ENCODE data around the gene C20orf96.
"Not testable (repeated sequence)": the region's sequence is repeated elsewhere in the genome, so short reads cannot be mapped to it uniquely, and the experiment has no call there.

C20orf96 gene, protein sequence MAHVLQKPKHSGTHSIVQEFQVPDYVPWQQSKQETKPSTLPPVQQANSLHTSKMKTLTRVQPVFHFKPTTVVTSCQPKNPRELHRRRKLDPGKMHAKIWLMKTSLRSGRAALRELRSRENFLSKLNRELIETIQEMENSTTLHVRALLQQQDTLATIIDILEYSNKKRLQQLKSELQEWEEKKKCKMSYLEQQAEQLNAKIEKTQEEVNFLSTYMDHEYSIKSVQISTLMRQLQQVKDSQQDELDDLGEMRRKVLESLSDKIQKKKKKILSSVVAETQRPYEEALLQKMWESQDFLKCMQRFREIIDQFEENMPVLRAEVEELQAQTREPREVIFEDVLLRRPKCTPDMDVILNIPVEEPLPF

DNA sequence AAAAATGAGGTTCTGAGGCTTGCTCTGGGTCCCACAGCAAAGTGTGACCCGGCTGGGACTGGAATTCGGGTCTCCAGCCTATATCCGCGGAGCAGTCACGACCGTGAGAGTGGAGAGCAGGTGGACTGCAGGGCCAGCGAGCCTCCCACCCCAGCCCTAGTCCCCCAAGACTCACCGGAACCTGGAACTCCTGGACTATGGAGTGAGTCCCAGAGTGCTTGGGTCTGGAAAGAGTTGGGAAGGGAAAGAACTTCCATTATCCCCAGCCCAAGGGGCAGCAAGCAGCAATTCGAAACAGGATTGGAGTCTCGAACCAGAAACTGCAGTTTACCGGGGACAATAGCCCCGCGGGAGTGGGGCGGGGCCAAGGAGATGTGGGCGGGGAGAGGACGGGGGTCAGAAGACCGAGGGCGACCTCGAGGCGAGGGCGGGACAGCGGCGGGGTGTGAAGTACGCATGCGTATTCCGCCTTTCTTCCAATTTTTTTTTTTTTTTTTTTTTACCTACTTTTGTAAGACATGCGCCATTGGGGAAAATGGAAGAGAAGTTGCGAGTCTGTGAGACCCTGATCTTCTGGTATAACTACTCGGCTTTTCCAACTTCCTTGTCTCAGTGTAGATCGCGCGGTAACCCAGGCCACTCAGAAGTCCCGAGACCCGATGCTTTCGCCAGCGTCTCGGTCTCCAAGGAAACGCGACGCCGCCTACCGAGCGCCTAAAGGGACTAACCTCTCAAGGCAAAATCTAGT, at the start of gene C20orf96:
C20orf96 (minus strand) TSS at position 667 of the 748 bp plus-strand sequence; CDS start at position 527, 140 bp downstream.
- peak; percentile 95 for DNase-seq

DNA sequence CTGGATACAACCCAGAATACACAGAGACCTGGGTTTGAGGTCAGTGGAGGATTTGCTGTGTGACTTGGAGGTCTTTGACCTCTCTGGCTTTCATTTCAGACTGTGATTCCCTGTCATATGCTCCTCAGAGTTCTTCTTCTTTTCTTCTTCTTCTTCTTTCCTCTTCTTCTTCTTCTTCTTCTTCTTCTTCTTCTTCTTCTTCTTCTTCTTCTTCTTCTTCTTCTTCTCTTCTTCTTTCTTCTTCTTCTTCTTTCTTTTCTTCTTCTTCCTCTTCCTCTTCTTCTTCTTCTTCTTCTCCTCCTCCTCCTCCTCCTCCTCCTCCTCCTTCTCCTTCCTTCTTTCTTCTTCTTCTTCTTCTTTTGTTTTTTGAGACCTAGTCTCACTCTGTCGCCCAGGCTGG, 45.5 kb upstream of the C20orf96 start:
- not testable (repeated sequence) for DNase-seq

DNA sequence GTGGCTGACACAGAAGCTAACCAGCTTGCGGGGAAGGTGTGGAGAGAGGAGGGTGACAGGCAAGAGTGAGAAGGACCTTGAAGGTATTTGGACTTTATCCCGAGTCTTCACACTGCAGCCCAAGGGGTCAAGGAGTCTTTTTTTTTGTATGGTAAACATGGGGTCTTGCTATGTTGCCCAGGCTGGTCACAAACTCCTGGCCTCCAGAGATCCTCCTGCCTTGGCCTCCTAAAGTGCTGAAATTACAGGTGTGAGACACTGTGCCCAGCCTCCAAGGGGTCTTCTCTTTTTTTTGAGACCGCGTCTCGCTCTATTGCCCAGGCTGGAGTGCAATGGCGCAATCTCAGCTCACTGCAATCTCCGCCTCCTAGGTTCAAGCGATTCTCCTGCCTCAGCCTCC, 44.0 kb upstream of the C20orf96 start:
- DNase-seq, result no peak

DNA sequence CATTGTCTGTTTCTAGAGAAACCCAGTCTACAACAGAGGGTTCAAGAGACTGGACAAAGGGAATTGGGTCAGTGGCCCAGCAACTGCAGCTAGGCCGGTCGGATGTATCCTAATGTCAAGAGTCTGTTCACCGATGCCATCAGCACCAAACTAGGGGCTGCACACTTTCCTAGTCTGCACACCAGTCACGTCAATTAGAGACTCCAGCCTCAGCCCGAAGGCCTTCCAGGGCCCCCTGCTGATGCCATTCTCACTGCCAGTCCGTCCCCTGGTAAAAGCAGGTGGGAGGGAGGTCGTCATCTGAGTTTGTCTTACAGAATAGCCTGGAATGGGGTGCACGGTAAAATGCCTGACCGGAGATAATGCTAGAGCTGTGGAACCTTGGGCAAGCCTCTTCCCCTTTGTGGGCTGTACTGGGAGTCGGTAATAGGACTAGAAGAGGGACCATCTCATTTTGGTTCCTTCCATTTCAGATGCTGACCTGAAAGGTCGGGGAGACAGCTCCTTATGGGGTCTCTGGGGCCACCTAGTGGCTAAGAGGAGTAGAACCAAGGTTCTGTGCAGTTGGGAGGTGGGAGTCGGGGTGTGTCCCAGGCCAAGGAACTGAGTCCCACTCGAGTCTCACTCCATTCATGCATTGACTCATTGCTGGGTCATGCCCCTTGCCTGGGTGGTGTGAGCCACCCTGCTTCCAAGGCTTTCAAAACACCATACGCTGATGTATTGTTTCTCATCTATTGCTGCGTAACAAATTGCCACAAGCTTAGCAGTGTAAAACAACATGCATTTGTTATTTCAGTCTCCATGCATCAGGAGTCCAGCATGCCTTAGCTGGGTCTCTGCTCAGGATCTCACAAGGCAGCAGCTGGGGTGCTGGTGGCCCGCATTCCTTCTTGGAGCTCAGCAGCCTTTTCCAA, 39.9 kb upstream of the C20orf96 start:
- DNase-seq, result peak; percentile 76

DNA sequence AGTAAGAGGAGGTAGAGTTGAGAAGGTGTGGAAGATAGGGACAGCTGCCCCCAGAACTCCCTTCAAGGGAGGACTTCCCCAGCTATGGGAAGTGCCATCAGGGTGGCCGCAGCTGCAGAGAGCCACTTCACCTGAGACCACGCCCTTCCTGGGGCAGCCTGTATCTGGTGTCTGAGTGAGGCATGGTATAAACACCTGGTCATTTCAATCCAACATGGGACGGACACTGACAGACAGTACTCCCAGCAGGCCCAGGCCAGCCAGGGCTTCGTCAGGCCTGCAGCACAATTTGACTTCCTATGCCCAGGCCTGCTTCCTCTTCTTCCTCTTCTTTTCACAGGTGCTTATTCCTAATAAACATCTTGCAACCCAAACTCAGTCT, 39.3 kb upstream of the C20orf96 start:
- DNase-seq, result no peak

DNA sequence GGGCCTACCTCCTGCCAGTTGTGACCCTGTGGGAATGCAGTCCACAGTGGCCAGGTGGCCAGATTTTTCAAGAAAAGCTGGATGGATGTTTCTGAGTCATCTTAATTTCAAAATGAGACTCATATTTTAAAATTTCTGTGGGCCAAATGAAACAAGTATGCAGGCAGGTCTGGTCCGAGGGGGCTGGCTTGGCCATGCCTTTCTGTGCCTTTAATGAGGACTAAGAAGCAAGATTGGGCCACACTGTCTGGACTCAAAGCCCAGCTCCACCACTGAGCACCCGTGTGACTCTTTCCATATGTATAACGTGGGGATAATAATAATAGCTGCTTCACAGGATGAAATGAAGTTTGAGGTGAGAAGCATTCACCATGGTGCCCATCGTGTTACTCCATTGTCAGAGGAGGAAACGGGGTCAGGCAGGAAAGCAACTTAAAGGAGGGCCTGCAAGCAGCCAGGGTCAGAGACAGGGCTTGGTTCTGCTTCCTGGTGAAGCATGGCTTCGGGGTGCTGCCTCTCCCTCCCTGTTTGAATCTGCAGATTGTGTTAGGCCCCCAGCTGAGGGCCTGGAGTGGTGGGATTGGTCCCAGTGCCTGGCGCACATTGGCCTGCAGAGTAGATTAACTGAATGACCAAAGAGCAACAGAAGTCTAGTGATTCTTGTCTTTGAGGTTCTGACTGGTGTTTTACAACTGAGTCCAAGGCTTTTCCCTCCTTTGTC, 38.6 kb upstream of the C20orf96 start:
- DNase-seq, result no peak

DNA sequence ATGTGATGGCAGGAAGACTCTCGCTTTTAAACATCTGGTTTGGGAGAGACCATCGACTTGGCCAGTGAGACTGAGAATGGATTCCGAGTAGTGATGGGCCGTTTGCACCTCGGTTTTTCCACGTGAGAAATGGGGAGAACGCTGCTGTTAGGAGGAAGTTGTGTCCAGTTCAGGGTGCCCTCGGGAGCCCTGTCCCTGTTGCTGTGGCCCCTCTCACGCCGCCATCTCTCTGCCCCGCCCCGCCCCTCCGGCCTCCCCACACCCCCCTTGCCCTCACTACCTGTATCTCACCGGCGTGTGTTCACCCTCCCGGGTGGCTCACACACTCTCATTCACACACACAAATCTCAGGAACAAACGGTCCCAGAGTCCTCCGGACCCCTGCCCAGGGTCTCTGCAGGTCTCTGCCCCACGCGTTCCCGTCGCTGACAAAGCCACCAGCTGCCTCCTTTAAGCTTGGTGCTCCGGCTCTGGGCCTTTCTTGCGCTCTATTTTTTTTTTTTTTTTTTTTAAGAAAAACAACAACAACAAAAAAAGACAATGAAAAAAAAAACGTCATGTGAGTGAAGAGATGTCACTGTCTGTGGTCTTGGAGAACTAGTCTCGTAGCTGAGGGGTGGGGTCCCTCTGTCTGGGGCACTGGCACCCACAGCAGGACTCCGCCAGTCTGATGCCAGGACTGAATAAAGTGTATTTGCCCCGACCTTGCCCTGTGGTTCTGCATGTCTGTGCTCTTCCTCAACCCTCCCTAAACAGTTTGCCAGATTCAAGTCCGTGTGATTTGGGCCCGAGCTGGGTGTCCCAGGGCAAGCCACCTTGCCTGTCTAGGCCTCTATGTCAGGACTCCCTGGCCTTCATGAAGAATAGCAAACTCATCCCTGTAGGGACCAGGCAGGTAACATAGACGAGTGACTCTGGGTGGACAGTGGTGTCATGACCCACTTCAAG, 37.8 kb upstream of the C20orf96 start:
- no peak for DNase-seq

DNA sequence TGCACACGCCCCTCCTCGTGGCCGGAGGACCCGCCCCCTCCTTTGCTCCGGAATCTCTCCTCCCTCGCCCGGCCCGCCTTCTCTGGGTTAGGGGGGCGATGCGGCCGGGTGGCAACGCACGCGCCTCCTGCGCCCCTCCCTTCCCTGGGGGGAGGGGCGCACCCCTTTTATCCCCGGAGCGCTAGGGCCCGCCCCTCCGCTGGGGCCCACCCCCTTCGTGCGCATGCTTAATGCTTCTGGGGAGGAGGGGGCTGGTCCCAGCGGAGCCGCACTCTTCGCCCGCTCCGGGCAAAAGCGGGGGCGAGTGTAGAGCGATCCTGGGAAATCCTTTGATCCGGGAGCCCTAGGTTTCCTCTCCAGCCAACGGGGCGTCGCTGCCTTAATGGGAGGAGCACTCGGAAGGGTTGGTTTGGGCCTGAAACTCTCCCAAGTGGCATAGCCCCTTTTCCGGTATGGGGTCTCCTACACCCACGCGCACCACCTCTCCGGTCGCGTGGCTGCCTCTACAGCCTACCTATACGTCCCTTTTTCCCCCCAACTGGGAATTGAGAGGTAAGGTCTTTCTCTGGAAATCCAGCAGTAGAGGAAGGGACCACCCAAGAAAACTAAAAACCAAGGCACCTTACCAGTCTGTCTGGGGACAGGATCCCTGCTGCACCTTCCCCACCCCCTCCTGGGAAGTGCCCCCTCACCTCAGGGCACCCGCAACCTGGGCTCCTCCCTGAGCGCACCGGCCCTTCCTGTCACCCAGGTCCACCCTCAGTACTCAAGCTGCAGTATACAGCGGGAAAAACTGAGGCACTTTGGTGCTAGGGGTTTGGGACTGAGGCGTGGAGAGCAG, 36.9 kb upstream of the C20orf96 start:
- DNase-seq, result peak; percentile 98

DNA sequence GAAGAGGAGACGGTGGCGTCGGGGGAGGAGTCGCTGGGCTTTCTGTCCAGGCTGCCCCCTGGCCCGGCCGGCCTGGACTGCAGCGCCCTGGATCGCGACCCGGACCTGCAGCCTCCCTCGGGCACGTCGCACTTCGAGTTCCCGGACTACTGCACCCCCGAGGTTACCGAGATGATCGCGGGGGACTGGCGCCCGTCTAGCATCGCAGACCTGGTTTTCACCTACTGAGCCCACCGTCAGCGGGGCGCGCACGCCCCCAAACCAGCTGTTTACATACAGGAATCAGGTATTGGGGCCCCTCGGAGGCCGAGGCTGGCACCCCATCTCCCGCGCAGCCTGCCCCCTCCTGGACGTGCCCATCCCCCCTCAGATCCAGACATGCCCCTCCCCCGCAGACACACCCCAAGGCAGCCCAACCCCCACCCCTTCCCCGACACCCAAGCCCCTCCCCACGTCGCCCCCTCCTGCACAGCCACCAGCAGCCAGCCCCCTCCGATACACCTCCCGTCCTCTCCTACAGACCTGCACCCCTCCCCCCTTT, 36.2 kb upstream of the C20orf96 start:
- peak; percentile 75 for DNase-seq

DNA sequence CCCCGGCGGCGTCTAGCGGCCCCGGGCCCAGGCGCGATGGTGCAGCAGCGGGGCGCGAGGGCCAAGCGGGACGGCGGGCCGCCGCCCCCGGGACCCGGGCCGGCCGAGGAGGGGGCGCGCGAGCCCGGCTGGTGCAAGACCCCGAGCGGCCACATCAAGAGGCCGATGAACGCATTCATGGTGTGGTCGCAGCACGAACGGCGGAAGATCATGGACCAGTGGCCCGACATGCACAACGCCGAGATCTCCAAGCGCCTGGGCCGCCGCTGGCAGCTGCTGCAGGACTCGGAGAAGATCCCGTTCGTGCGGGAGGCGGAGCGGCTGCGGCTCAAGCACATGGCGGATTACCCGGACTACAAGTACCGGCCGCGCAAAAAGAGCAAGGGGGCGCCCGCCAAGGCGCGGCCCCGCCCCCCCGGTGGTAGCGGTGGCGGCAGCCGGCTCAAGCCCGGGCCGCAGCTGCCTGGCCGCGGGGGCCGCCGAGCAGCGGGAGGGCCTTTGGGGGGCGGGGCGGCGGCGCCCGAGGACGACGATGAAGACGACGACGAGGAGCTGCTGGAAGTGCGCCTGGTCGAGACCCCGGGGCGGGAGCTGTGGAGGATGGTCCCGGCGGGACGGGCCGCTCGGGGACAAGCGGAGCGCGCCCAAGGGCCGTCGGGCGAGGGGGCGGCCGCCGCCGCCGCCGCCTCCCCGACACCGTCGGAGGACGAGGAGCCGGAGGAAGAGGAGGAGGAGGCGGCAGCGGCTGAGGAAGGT, 35.5 kb upstream of the C20orf96 start:
- peak; percentile 87 for DNase-seq

DNA sequence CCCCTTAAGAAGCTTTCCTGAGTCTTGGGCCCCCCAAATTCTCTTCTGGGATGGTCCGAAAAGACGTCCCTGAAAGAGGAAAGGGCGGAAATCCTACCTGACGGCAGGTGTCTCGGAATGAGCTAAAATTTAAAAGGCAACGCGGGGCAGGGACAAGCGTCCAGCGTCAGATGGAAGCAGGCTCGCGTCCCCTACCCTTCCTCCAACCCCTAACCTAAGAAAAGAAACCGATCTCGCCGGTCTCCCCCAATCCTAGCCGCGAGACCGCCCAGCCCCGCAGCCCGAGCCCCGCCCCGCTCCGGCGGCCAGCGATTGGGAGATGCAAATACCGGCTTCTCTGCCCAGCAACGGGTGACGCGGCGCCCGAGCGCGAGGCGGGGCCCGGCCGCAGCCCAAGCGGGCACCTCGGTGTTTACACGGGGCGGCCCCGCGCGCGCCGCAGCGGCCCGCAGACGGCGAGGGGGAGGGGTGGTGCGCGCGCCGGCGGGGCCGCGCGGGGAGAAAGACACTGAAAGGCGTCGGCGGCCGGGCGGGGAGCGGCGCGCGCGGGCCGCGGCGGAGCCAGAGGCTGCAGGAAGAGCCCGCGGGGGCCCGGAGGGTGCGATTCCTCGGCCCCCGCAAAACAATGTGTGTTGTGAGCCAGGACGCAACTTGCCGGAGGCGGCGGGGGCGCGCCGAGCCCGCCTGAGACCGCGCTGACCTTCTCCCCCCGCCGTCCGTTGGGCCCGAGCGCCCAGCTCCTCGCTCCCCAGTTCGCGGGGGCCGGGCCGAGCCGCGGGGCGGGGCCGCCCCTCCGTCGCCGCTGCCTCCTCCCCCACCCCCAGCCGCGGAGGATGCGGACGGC, 34.7 kb upstream of the C20orf96 start, which contains the start of gene SOX12:
SOX12 (plus strand) TSS at position 508 of the 844 bp plus-strand sequence. CDS start 373 bp downstream, outside the sequence.
- DNase-seq, result peak; percentile 99

DNA sequence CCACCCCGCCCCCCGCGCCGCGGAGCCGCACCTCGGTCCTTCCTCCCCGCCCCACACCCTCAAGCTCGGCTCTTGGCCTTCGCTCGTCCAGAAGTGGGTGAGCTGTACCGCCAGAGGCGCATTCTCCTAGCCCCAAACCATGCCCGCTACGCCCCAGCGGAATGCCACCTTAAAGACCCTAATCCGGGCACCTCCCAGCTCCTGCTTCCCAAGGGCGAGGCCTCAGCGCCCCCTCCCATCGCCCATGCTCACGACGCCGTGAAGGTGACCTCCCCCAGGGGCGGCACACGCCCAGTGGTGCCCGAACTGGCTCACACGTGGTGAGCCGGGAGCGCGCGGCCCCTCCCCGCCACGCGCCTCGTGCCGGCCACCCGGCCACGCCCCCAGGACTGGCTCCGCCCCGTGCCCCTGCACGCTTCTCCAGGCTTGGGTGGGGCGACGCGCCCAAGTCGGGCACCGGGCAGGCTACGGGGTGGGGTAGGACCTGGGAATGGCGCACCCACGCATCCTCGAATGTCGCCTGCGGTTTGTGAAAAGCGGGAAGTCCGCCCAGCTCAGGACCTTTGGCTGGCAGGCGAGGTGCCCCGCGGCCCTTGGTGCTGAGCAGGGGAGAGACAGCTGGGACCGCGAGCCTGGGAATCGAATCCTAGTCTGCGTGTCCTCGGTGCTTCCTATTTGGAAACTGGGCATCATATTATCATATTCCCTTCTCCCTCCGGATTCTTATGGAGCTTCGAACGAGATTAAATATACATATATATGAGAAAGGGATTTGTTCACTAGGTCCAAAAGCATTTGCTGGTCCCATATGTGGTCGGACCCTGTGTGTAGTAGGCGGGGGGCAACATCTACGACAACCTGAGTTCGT, 33.9 kb upstream of the C20orf96 start:
- DNase-seq, result peak; percentile 98

DNA sequence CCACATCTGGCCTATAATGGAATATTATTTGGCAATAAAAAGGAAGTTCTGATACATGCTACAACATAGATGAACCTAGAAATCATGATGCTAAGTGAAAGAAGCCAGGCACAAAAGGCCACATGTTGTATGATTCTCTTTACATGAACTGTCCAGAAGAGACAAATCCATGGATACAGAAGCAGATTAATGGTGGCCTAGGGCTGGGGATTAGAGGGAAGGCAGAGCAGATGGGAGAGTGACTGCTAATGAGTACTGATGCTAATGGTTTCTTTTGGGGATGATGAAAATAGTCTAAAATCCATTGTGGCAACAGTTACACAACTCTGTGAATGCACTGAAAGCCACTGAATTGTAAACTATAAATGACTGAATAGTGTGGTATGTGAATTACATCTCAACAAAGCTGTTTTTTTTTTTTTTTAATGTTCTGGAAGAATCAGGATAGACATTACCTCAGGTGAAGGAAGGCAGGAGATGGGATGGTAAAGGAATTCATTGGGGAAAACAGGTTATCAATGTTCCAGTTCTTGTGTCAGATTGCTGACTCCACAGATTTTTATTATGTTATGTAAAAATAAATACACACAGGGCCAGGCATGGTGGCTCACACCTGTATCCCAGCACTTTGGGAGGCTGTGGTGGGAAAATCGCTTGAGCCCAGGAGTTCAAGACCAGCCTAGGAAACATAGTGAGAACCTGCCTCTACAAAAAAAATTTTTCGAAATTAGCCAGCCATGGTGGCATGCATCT, 25.9 kb upstream of the C20orf96 start:
- DNase-seq, result no peak

DNA sequence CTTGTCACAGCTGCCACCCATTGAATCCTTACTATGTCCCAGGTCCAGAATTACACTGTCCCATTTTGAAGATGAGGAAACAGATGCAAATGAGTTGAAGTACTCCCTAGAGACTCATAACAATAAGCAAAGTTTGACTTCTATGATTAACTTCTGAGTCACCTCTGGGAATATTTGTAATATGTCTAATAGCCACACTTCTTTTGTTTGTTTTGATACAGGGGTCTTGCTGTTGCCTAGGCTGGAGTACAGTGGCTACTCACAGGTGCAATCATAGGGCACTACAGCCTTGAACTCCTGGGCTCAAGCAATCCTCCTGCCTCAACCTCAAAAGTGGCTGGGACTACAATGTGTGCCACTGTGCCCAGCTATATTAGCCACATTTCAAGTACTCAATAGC, 23.4 kb upstream of the C20orf96 start:
- DNase-seq, result no peak

DNA sequence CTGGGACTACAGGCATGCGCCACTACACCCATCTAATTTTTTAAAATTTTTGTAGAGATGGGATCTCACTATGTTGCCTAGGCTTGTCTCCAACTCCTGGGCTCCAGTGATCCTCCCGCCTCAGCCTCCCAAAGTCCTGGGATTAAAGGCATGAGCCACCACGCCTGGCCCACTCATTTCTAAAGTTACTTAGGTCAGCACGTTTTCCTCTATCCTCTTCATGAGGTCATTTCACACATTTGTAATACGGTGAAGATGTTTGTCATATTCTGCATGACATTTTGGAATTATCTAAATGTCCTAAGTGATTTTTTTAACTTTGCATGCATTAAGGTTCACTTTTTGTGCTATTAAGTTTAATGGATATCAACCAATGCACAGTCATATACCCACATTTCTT, 22.9 kb upstream of the C20orf96 start:
- DNase-seq, result no peak

DNA sequence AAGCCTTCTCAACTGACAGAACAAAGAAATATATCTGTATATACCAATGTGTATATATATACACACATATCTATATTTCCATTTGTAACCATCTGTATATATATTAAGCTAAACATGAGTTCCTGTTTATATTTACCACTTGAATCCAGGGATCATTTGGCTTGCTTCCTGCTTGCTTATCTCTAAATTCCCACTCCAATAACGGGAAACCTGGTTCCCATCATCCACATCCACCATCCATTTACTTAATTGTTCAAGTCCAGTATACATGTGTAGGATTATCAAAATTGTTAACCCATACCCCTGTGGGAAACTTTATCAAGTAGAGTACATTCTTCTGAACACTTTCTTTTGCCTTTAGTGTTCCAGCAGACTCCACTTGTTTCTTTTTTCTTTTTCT, 22.3 kb upstream of the C20orf96 start:
- DNase-seq, result no peak

All from NCI-H69 (cell line).